B cell (primary cell): ENCODE measurements around the gene TGFB1. TPM values are rescaled to one million over a fixed set of nuclear protein-coding genes. Genes with fewer than 3 reads are reported as not detected.

ENCODE experiments used
- ATAC-seq: fragments of 200-7000 bp; cut with Tn5 transposase; one replicate; pipeline ENCODE4 v1.10.0; 2021; ENCODE audit warnings: low read depth, mild to moderate bottlenecking, moderate number of reproducible peaks, moderate library complexity
- CTCF ChIA-PET: fragments of 350-600 bp; sonication (Branson Sonifier 250); formaldehyde crosslinking; loops from one replicate; lab custom pipeline; 2021; ENCODE audit warnings: antibody characterized with exemption, inconsistent platforms; lab: Charles Lee
- POLR2A ChIA-PET: fragments of 350-600 bp; sonication (Branson Sonifier 250); formaldehyde crosslinking; loops from one replicate; lab custom pipeline; 2021; ENCODE audit warnings: antibody characterized with exemption; lab: Charles Lee
- DNase-seq: peaks from one replicate; pipeline ENCODE4 v3.0.0; 2013
- H2AFZ ChIP-seq: 2 replicates; pipeline ENCODE4 v1.6.1; 2012; ENCODE audit warnings: mild to moderate bottlenecking, low read depth, low read length; ENCODE audit not compliant: insufficient read depth, poor library complexity, severe bottlenecking
- H3K27ac ChIP-seq, 2 donors: 1 replicate in 1 of 2; 2 replicates in 1 of 2; pipeline ENCODE4 v1.5.1; 2012 to 2013; ENCODE audit warnings: low read length in 2 of 2, mild to moderate bottlenecking in 2 of 2, moderate library complexity in 1 of 2
- H3K27me3 ChIP-seq, 4 experiments: fragments of 200-600 bp in 1 of 4; sonication (generic) in 1 of 4; replicated peaks in 1 of 4; 1 replicate in 2 of 4; 2 replicates in 2 of 4; pipeline versions ENCODE4 v1.6.1 to v1.7.0; 2013 to 2016; ENCODE audit warnings: low read length in 3 of 4, mild to moderate bottlenecking in 2 of 4, mixed read lengths in 1 of 4, moderate library complexity in 1 of 4; ENCODE audit not compliant: insufficient read depth in 4 of 4, control insufficient read depth in 3 of 4; ENCODE audit errors: control extremely low read depth in 1 of 4
- H3K36me3 ChIP-seq, 2 experiments: replicated peaks in 1 of 2; 1 replicate in 1 of 2; 2 replicates in 1 of 2; pipeline versions ENCODE4 v1.6.1 to v1.7.1; 2013; ENCODE audit warnings: low read length in 1 of 2; ENCODE audit not compliant: insufficient read depth in 2 of 2, control insufficient read depth in 1 of 2; ENCODE audit errors: control extremely low read depth in 1 of 2, extremely low read depth in 1 of 2
- H3K4me1 ChIP-seq, 2 donors: fragments of 200-600 bp in 1 of 2; sonication (generic) in 1 of 2; 1 replicate in 1 of 2; 2 replicates in 1 of 2; pipeline versions ENCODE4 v1.5.1 to v1.6.1; 2013 to 2017; ENCODE audit warnings: low read length in 2 of 2; ENCODE audit not compliant: control insufficient read depth in 2 of 2, insufficient read depth in 2 of 2
- H3K4me2 ChIP-seq: replicated peaks from 2 replicates; pipeline ENCODE3; 2012; ENCODE audit warnings: mild to moderate bottlenecking, low read depth, low read length; ENCODE audit not compliant: poor library complexity, severe bottlenecking
- H3K4me3 ChIP-seq, 5 experiments: fragments of 200-600 bp in 1 of 5; sonication (generic) in 1 of 5; 1 replicate in 3 of 5; 2 replicates in 2 of 5; pipeline versions ENCODE4 v1.5.1 to v1.7.0; 2011 to 2016; ENCODE audit warnings: low read length in 4 of 5, mild to moderate bottlenecking in 4 of 5, low read depth in 2 of 5, control low read depth in 1 of 5, moderate library complexity in 1 of 5; ENCODE audit not compliant: insufficient read depth in 1 of 5; ENCODE audit errors: control extremely low read depth in 1 of 5, extremely low read depth in 1 of 5
- H3K79me2 ChIP-seq: fragments of 200-600 bp; sonication (generic); one replicate; pipeline ENCODE4 v1.6.0; 2016; ENCODE audit warnings: low read length; ENCODE audit not compliant: control insufficient read depth, insufficient read depth
- H3K9ac ChIP-seq: fragments of 200-600 bp; sonication (generic); 2 replicates; pipeline ENCODE4 v1.6.1; 2017; ENCODE audit warnings: mild to moderate bottlenecking, low read length, moderate library complexity
- H3K9me3 ChIP-seq, 3 donors: one replicate each; pipeline versions ENCODE4 v1.6.1 to v1.7.1; 2013; ENCODE audit warnings: low read length in 2 of 3; ENCODE audit not compliant: control insufficient read depth in 2 of 3, insufficient read depth in 1 of 3; ENCODE audit errors: control extremely low read depth in 1 of 3
- H4K20me1 ChIP-seq: 2 replicates; pipeline ENCODE4 v1.6.0; 2012; ENCODE audit warnings: mild to moderate bottlenecking, low read length; ENCODE audit not compliant: insufficient read depth, control insufficient read depth, poor library complexity, severe bottlenecking
- H3K27ac Mint-ChIP-seq: one replicate; pipeline ENCODE4 v1.8.0; 2021; ENCODE audit warnings: mixed read lengths
- H3K27me3 Mint-ChIP-seq: one replicate; pipeline ENCODE4 v1.8.0; 2021; ENCODE audit warnings: mixed read lengths
- H3K4me1 Mint-ChIP-seq: one replicate; pipeline ENCODE4 v1.8.0; 2021; ENCODE audit warnings: mixed read lengths
- H3K4me3 Mint-ChIP-seq: one replicate; pipeline ENCODE4 v1.8.0; 2021; ENCODE audit warnings: mixed read lengths
- H3K9me3 Mint-ChIP-seq: one replicate; pipeline ENCODE4 v1.8.0; 2022; ENCODE audit warnings: mixed read lengths; ENCODE audit not compliant: insufficient read depth
- CTCF ChIP-seq: fragments of 200-600 bp; IDR thresholded peaks from one replicate; pipeline ENCODE4 v1.8.0; 2022; ENCODE audit warnings: antibody characterized with exemption, mild to moderate bottlenecking
- EZH2 ChIP-seq: IDR thresholded peaks from 2 replicates; pipeline ENCODE4 v1.6.1; 2012; ENCODE audit warnings: borderline replicate concordance, low read depth, mild to moderate bottlenecking, moderate library complexity, low read length; ENCODE audit not compliant: insufficient read depth, poor library complexity, severe bottlenecking
- WGBS: methylation state at CpG from one replicate; pipeline ENCODE4 v1.1.5; 2013; ENCODE audit warnings: missing lambda C conversion rate; ENCODE audit not compliant: insufficient coverage; 5-methylcytosine and 5-hydroxymethylcytosine counted together
- intact Hi-C: fragments of 100-400 bp; cut with micrococcal nuclease; formaldehyde crosslinking; loops from one replicate; pipeline ENCODE4 v1.10.0; 2022
- polyA plus RNA-seq: library from polyadenylated mRNA; depleted of rRNA; stranded (reverse); fragments of >200 nt; gene quantifications from 2 replicates; pipeline ENCODE4 v1.2.3, GENCODE V29; 2012
- total RNA-seq, 2 donors: library from RNA; stranded (reverse); fragments of 120-200 nt in 1 of 2; gene quantifications; 1 replicate in 1 of 2; 2 replicates in 1 of 2; pipeline versions ENCODE4 v1.2.3 to v1.2.4, GENCODE V29; 2013 to 2022

Gene TGFB1
- total and polyA plus RNA-seq, 2 donors (not counting 1 experiment from before 2014, with no cell fraction given): 109 to 120 TPM

GRCh38 chr19:41327076-41327575 lies 26.6 kb downstream of the TGFB1 start:
- ChIA-PET CTCF (interaction anchor here (0.6 to 9.7 kb wide), 12 partner anchors 15 to 243 kb away, joined by 3 to 130 read pairs (median 4); partner anchors contain the start of genes B9D2, CCDC97, HNRNPUL1 and TGFB1), POLR2A (interaction anchor here (1.3 to 5.3 kb wide), 8 partner anchors 9 to 63 kb away, joined by 3 to 69 read pairs (median 11); partner anchors contain the start of genes B9D2, CCDC97, HNRNPUL1 and TGFB1)
- Histone ChIP-seq H3K36me3 (peaks cover 0 to 47% of the 10 kb centered on the region in 2 experiments), H3K27me3 (no peaks in the 10 kb centered on the region), H3K27ac (peak overlapping the region; percentile 76 to 97), H3K79me2 (peaks cover 7% of the 10 kb centered on the region), H3K9me3 (no peaks in the 10 kb centered on the region), H4K20me1 (peaks cover 11% of the 10 kb centered on the region), H3K4me2 (peak overlapping the region; percentile 92), H3K4me1 (peaks cover 59 to 85% of the 10 kb centered on the region in 2 donors), H3K4me3 (peak overlapping the region; percentile 22 to 72 (median 52)), H3K9ac (peak overlapping the region; percentile 58), H2AFZ (no peak overlapping the region)
- TF ChIP-seq EZH2 (no peak), CTCF (no peak)
- Mint-ChIP-seq H3K27ac (peak overlapping the region; percentile 99), H3K9me3 (no peaks in the 10 kb centered on the region), H3K4me1 (peaks cover 71% of the 10 kb centered on the region), H3K27me3 (no peaks in the 10 kb centered on the region), H3K4me3 (peak overlapping the region; percentile 92)
- intact Hi-C loops: loop anchor here (1.0 to 10.0 kb wide), 4 partner anchors 24 to 238 kb away; partner anchors contain the start of genes BCKDHA and EXOSC5
- no peak for ATAC-seq
- no peak for DNase-seq
- WGBS: 7% methylated on average over 10 of the region's 13 CpGs
